HG02884 (cell line): ENCODE measurements around the gene EIF2B4.
"Not testable (repeated sequence)": the region's sequence is repeated elsewhere in the genome, so short reads cannot be mapped to it uniquely, and the experiment has no call there.

ENCODE experiments used
- ATAC-seq: cut with Tn5 transposase; IDR thresholded peaks from one replicate; pipeline ENCODE4 v1.9.1; 2021; ENCODE audit warnings: mild to moderate bottlenecking, moderate library complexity; ENCODE audit not compliant: unreplicated experiment

EIF2B4 gene

GRCh38 chr2:27378096-27378808, 8.1 kb upstream of the EIF2B4 start:
- ATAC-seq: no peak

GRCh38 chr2:27377618-27378095, 7.5 kb upstream of the EIF2B4 start:
- no peak for ATAC-seq

DNA sequence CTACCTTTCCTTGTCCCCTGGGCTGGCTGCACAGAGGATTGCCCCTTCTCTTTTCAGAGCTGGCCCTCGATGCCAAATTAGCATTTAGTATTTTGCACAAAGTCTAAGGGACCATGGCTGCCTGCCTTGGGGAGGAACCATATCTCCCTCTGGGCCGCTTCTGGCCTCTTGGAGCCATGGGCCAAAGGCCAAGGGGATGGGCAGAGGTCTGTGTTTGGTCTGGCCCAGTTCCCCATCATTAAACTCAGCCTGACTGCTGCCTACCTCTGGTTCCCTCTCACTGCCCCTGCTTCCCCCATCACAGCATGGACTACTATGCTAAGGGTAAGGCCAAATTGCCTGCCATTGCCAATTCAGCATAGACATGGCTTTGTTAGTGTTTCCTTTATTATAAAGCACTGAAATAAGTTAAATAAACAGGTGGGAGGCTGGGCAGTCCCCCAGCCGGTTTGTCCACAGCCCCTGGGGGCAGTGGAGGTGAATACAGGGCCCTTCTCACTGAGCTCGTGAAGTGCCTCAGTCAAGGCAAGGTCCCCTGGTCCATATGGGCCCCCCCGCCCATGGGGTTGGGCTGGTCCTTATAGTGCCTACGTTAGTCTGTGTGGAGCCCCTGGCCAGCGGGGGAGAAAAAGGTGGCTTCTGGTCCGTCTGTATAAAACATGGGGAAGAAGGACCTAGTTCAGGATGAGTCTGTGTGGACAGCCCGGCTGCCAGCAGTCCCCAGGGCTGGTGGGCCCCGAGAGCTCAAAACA, 6.9 kb upstream of the EIF2B4 start:
- no peak for ATAC-seq

DNA sequence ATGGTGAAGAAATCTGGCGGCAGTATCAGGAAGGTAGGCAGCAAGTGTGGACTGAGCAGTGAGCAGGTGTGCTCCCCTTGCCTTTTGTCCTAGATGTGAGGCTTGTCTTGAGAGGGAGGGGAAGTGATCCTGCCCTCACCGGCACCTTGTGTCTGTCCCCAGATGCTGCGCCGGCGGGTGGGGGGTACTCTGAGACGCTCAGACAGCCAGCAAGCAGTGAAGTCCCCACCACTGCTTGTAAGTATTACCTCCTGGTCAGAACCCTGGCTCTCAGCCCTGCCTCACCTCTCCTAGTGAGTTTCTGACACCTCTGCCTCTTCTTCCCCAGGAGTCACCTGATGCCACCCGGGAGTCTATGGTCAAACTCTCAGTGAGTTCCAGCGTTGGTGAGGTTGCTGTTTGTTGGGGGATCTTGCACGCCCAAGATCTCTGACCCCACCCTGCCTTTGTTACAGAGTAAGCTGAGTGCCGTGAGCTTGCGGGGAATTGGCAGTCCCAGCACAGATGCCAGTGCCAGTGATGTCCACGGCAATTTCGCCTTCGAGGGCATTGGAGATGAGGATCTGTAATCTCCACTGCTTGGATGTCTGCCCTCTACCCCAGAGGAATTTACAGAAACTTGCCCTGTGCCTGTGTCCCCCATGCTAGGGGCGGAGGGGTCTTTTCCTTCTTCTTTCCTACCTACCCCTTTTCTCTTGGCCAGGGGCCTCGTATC, 6.2 kb upstream of the EIF2B4 start:
- no peak for ATAC-seq

- ATAC-seq: no peak
Observed at GRCh38 chr2:27375513-27376099, 5.5 kb upstream of the EIF2B4 start.

DNA sequence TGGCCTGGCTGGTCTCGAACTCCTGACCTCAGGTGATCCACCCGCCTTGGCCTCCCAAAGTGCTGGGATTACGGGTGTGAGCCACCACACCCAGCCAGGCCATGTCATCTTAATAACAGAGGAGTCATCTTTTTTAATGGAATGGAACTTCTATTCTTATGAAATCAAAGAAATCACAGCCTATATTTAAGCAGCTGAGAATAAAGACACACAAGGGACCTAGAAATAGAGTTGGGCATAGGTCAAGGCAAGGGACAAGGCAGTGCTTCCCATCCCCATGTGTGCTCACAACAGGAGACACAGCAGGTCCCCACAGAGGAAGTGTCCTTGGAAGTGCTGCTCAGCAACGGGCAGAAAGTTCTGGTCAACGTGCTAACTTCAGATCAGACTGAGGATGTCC, 3.4 kb upstream of the EIF2B4 start:
- no peak for ATAC-seq

DNA sequence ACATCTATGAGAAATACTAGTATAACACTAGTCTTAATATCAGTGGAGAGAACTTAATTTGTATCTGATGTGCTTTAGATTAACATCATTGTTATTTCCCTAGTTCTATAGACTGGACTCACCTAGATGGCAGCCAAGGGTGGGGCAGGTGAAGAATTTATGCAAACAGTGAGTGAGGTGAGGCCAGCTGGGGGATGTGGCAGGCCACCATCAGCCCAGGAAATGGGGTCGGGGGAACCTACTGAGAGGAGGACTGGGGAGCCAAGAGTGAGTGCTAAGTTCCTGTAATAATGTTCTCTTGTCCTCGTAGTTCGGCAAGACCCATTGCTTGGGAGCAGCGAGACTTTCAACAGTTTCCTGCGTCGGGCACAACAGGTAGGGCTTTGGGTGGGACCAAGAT, 2.8 kb upstream of the EIF2B4 start:
- no peak for ATAC-seq

DNA sequence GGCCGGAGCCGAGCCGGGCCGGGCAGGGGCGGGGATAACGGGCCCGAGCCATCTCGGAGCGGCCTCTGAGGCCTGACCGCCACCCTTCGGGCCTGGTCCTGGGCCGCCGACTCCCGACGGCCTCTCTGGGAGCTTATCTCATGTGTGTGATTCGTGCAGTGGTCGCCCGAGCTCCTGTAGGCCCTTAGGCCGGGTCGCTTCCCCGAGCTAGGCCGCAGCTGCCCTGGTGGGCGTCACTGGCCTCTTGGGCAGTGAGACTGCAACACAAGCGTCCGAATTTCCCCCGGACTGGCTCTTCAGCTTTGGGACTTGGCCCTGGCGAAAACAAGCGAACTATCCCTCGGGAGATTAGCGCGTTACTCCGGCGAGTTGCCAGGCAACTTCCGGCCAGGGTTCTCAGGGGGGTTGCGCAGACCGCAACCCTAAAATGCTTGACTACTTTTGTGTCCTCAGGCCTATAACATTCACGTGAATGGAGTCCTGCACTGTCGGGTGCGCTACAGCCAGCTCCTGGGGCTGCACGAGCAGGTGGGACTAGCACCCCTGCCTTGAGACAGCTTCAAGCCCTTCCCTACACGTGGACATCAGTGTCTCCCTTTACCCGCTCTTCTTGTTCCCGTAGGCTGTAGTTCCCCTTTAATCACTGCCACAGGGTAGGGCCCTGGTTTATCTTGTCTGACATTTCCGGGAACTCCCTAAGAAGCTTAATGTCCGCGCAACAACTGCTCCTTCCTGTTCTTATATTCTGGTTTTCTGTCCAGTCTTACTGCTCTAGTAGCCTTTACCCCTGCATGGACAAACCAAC, 880 bp upstream of the EIF2B4 start:
- no peak for ATAC-seq

DNA sequence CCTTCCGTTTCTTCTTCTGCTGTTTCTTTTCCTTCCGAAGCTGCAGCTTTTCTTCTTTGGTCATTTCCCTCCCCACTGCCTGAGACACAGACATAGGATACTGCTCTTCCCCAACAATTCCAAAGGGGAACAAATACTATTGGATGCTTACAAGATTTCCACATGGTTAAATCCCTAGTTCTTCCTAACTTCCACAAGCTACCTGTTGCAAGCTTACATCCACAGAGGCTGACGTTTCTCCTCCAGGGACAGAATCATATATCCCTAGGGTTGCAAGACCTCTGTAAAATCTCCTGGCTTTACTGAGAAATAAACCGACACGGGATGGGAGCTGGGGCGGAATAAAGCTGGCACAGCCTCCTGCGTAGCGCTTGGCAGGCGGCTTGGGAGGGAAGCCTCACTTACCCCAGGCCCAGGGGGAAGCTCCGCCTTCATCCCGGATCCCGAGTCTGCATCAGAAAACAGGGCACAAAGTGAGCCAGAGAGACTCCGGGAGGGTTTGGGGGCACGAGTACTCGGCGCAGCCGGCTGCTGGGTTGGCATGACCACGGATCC, 590 bp downstream of the EIF2B4 start:
- no peak for ATAC-seq

GRCh38 chr2:27363933-27364332, 6.2 kb downstream of the EIF2B4 start:
- no peak for ATAC-seq

DNA sequence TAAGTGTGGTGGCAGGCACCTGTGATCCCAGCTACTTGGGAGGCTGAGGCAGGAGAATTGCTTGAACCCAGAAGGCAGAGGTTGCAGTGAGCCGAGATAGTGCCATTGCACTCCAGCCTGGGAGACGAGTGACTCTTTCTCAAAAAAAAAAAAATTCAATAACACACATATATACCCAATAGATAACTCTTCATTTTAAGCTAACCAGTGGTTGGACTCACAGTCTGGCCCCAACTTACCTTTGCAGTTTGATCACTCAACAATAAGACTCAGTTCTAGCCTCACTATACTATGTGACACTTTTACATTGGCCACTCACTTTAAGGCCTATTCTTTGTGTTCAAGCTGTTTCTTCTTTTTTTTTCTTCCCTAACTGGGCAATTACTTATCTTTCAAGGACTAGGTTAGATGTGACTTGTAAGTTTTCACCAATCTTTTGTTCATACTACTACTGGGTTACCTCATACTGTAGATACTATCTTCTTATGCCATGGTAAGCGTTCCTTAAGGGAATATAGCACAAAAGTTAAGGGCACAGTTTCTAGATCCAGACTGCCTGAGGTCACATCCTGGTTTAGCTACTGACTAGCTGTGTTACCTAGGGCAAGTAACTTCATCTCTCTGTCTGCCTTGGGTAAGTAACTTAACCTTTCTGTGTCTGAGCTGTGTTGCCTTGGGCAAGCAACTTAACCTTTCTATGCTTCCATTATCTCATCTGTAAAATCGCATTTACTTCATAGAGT, 7.3 kb downstream of the EIF2B4 start:
- ATAC-seq: no peak

GRCh38 chr2:27356382-27357181, 13.6 kb downstream of the EIF2B4 start, which contains the start of gene GTF3C2:
GTF3C2 (minus strand) TSS chr2:27356764; CDS start chr2:27343554, 13,210 bp downstream.
- peak; percentile 65 for ATAC-seq

- ATAC-seq: peak; percentile 25
Observed at GRCh38 chr2:27356056-27356381, 14.1 kb downstream of the EIF2B4 start.

DNA sequence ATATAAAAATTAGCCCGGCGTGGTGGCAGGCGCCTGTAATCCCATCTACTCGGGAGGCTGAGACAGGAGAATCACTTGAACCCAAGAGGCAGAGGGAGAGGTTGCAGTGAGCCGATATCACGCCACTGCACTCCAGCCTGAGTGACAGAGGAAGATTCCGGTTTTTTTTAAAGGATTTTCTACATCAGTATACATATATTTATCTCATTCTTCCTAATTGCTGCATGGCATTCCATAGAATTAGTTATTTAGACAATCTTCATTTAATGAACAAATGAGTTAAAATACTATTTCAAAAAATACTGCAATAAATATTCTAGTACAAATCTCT, 15.6 kb downstream of the EIF2B4 start:
- no peak for ATAC-seq

DNA sequence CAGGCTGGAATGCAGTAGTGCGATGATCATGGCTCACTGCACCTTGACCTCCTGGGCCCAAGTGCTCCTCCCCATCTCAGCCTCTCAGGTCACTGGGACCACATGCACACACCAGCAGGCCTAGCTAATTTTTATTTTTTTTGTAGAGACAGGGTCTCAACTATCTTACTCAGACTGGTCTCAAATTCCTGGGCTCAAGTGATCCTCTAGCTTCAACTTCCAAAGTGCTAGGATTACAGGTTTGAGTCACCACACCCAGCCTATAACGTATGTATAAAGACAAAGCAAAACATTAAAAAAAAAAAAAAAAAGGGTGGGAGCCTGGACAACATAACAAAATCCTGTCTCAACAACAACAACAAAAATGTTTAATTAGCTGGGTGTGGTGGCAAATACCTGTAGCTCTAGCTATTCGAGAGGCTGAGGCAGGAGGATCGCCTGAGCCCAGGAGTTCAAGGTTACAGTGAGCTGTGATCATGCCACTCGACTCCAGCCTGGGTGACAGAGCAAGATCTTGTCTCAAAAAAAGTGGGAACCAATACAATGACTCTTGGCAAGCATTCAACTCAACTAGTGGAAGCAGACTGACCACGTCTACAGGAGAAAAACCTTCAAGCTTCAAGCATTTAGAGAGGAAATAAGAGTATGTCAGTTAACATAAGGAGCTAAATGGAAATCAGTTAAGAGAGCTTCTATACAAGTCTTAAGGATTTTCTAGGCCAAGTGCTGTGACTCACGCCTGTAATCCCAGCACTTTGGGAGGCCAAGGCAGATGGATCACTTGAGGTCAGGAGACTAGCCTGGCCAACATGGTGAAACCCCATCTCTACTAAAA, 16.2 kb downstream of the EIF2B4 start:
- no peak for ATAC-seq

- not testable (repeated sequence) for ATAC-seq
Observed at GRCh38 chr2:27353386-27353761, 16.8 kb downstream of the EIF2B4 start.

DNA sequence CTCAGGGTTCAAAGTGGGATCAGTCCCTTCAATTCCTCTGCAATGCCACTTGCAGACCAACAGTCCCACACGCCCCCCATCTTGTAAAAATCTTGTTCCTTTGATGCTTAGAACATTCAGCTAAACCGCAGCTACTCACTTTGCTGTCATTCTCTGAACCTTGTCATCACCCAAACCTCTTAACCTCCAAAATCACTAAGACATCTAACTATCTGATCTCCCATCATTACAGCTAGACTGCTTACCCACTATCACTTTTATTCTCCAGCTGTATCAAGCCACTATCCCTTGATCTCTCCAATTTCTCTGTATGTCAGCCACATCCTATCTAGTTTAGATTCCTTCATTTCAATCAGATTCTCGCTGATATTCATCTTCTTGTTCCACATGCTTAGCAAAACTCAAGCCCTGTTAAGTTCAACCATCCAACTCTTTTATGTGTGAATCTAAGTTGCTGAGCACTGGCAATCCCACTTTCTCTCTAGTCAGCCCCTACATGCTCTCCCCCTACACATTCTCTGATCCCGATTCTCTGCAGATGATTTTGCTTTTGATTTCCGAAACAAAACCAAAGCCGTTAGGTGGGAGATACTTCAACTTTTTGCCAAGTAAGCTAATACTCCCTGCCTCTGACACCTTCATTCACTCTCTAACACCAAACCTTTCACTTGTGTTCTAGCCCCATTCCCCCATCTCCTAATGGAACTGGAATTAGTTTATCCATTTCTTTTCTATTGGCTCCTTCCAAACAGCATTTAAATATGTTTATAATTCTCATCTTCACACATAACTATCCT, 18.1 kb downstream of the EIF2B4 start:
- ATAC-seq: no peak
